Right atrium auricular region (tissue), 2 donors: ENCODE results near the gene ZNF574. TPM values are rescaled to one million over a fixed set of nuclear protein-coding genes. Genes with fewer than 3 reads are reported as not detected.

Experiments
- DNase-seq: peaks from one replicate; pipeline ENCODE4 v3.0.0-alpha.2; 2019; ENCODE audit warnings: low spot score
- H3K27ac ChIP-seq, 2 donors: fragments of 200-600 bp; sonication (generic); 1 replicate in 1 of 2; 2 replicates in 1 of 2; pipeline ENCODE4 v1.5.1; 2016 to 2019
- H3K27me3 ChIP-seq, 2 donors: fragments of 200-600 bp; sonication (generic); one replicate each; pipeline versions ENCODE4 v1.5.1 to v1.6.0; 2017 to 2019
- H3K36me3 ChIP-seq: fragments of 200-600 bp; sonication (generic); one replicate; pipeline ENCODE4 v1.5.1; 2016
- H3K4me1 ChIP-seq, 2 donors: fragments of 200-600 bp; sonication (generic); one replicate each; pipeline versions ENCODE4 v1.5.1 to v1.6.0; 2017 to 2019
- H3K4me3 ChIP-seq, 2 donors: fragments of 200-600 bp; sonication (generic); 1 replicate in 1 of 2; 2 replicates in 1 of 2; pipeline ENCODE4 v1.5.1; 2017 to 2019; ENCODE audit warnings: mild to moderate bottlenecking in 1 of 2, moderate library complexity in 1 of 2
- H3K9me3 ChIP-seq, 2 donors: fragments of 200-600 bp; sonication (generic); one replicate each; pipeline ENCODE4 v1.5.1; 2019
- total RNA-seq, 2 donors: library from RNA; depleted of rRNA; stranded (reverse); fragments of >200 nt; gene quantifications; one replicate each; pipeline ENCODE4 v1.1.0, GENCODE V29; 2016
- TF ChIP-seq, protein P1 (sequence below), 2 donors: fragments of 200-600 bp; sonication (generic); IDR thresholded peaks; one replicate each; pipeline ENCODE4 v1.5.1; 2019; ENCODE audit warnings: antibody characterized with exemption in 2 of 2

The ZNF574 gene
- total RNA-seq, 2 donors from 2014 or later = 8.1 to 13.6 TPM

DNA sequence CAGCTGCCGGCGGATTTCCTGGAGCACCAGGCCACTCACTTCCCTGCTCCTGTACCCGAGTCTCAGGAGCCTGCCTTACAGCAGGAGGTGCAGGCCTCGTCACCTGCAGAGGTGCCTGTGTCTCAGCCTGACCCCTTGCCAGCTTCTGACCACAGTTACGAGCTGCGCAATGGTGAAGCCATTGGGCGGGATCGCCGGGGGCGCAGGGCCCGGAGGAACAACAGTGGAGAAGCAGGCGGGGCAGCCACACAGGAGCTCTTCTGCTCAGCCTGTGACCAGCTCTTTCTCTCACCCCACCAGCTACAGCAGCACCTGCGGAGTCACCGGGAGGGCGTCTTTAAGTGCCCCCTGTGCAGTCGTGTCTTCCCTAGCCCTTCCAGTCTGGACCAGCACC is 3.3 kb downstream of the ZNF574 start:
- TF ChIP-seq, protein P1, sequence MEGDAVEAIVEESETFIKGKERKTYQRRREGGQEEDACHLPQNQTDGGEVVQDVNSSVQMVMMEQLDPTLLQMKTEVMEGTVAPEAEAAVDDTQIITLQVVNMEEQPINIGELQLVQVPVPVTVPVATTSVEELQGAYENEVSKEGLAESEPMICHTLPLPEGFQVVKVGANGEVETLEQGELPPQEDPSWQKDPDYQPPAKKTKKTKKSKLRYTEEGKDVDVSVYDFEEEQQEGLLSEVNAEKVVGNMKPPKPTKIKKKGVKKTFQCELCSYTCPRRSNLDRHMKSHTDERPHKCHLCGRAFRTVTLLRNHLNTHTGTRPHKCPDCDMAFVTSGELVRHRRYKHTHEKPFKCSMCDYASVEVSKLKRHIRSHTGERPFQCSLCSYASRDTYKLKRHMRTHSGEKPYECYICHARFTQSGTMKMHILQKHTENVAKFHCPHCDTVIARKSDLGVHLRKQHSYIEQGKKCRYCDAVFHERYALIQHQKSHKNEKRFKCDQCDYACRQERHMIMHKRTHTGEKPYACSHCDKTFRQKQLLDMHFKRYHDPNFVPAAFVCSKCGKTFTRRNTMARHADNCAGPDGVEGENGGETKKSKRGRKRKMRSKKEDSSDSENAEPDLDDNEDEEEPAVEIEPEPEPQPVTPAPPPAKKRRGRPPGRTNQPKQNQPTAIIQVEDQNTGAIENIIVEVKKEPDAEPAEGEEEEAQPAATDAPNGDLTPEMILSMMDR (IDR thresholded peaks at IDR 0.05) = no peak
- Histone ChIP-seq H3K4me3 (no peak overlapping the region), H3K4me1 (peaks cover 0 to 22% of the 10 kb centered on the region in 2 donors), H3K9me3 (no peaks in the 10 kb centered on the region), H3K27ac (no peak overlapping the region), H3K36me3 (peaks cover 46% of the 10 kb centered on the region), H3K27me3 (no peaks in the 10 kb centered on the region)
- DNase-seq = no peak

DNA sequence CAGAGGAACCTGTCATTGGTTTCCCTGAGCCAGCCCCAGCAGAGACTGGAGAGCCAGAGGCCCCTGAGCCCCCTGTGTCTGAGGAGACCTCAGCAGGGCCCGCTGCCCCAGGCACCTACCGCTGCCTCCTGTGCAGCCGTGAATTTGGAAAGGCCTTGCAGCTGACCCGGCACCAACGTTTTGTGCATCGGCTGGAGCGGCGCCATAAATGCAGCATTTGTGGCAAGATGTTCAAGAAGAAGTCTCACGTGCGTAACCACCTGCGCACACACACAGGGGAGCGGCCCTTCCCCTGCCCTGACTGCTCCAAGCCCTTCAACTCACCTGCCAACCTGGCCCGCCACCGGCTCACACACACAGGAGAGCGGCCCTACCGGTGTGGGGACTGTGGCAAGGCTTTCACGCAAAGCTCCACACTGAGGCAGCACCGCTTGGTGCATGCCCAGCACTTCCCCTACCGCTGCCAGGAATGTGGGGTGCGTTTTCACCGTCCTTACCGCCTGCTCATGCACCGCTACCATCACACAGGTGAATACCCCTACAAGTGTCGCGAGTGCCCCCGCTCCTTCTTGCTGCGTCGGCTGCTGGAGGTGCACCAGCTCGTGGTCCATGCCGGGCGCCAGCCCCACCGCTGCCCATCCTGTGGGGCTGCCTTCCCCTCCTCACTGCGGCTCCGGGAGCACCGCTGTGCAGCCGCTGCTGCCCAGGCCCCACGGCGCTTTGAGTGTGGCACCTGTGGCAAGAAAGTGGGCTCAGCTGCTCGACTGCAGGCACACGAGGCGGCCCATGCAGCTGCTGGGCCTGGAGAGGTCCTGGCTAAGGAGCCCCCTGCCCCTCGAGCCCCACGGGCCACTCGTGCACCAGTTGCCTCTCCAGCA is 4.2 kb downstream of the ZNF574 start:
- Histone ChIP-seq H3K4me1 (peaks cover 0 to 16% of the 10 kb centered on the region in 2 donors), H3K27ac (no peak overlapping the region), H3K9me3 (no peaks in the 10 kb centered on the region), H3K4me3 (no peak overlapping the region), H3K36me3 (peaks cover 46% of the 10 kb centered on the region), H3K27me3 (no peaks in the 10 kb centered on the region)
- TF ChIP-seq, protein P1 (IDR thresholded peaks at IDR 0.05) = no peak
- no peak for DNase-seq

DNA sequence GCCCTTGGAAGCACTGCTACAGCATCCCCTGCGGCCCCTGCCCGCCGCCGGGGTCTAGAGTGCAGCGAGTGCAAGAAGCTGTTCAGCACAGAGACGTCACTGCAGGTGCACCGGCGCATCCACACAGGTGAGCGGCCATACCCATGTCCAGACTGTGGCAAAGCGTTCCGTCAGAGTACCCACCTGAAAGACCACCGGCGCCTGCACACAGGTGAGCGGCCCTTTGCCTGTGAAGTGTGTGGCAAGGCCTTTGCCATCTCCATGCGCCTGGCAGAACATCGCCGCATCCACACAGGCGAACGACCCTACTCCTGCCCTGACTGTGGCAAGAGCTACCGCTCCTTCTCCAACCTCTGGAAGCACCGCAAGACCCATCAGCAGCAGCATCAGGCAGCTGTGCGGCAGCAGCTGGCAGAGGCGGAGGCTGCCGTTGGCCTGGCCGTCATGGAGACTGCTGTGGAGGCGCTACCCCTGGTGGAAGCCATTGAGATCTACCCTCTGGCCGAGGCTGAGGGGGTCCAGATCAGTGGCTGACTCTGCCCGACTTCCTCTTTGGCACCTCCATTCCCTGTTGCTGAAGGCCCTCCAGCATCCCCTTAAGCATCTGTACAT is 4.9 kb downstream of the ZNF574 start:
- no peak for DNase-seq
- no peaks in the 10 kb centered on the region for H3K27me3 ChIP-seq
- H3K4me3 ChIP-seq = no peak overlapping the region
- H3K4me1 ChIP-seq = peaks cover 0 to 13% of the 10 kb centered on the region in 2 donors
- TF ChIP-seq, protein P1 (IDR thresholded peaks at IDR 0.05) = no peak
- H3K36me3 ChIP-seq = peaks cover 46% of the 10 kb centered on the region
- no peaks in the 10 kb centered on the region for H3K9me3 ChIP-seq
- no peak overlapping the region for H3K27ac ChIP-seq

DNA sequence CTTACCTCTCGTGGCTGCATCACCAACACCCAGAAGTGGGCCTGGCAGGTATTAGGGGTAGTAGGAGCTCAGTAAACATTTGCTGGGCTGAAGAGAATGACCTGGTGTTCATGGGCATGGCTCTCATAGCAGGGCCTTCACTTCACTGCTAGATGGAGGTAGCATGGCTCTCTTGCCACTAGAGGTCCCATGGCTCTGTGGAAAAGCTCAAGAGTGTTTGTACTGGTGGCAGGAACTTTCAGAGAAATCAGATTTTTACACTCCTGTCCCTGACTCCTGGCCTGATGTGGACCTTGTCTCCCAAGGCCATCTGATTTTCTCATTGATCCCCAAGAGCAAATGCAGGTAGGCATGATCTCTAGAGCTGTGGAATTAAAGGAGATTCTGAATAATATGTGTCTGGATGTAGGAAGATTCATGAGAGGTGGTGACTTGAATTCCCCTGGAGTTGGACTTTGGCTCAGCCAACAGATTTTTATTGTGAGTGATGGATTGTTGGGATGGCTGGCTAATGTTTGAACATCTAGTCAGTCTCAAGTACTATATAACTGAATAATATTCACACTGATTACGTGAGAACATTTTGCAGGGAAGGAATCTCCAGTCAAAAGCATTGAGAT is 5.7 kb downstream of the ZNF574 start:
- Histone ChIP-seq H3K9me3 (no peaks in the 10 kb centered on the region), H3K4me3 (no peak overlapping the region), H3K36me3 (peaks cover 46% of the 10 kb centered on the region), H3K27me3 (no peaks in the 10 kb centered on the region), H3K27ac (no peak overlapping the region), H3K4me1 (peaks cover 0 to 11% of the 10 kb centered on the region in 2 donors)
- no peak for DNase-seq
- TF ChIP-seq, protein P1 (IDR thresholded peaks at IDR 0.05) = peak in 1 of 2 donors; percentile 28

DNA sequence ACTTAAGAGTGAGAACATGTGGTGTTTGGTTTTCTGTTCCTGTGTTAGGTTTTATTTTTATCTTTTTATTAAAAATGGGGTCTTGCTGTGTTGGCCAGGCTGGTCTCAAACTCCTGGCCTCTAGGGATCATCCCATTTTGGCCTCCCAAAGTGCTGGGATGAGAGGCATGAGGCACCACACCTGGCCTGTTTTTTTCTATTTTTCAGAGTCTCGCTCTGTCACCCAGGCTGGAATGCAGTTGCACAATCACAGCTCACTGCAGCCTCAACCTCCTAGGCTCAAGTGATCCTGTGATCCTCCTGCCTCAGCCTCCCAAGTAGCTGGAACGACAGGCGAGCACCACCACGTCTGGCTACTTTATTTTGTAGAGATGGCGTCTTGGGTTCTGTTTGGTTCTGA is 7.6 kb downstream of the ZNF574 start:
- Histone ChIP-seq H3K4me3 (no peak overlapping the region), H3K27me3 (no peaks in the 10 kb centered on the region), H3K4me1 (peaks cover 0 to 5% of the 10 kb centered on the region in 2 donors), H3K27ac (no peak overlapping the region), H3K36me3 (peaks cover 46% of the 10 kb centered on the region), H3K9me3 (no peaks in the 10 kb centered on the region)
- TF ChIP-seq, protein P1 (IDR thresholded peaks at IDR 0.05) = no peak
- DNase-seq = no peak
